Right renal cortex interstitium (tissue), 3 donors: ENCODE measurements around the gene EML6. TPM values are rescaled to one million over a fixed set of nuclear protein-coding genes. Genes with fewer than 3 reads are reported as not detected.

Experiments used
- DNase-seq, 3 donors: peaks; one replicate each; pipeline ENCODE4 v3.0.0-alpha.2; 2013; ENCODE audit warnings: low read depth in 3 of 3, low spot score in 2 of 3
- polyA plus RNA-seq, 3 donors: library from polyadenylated mRNA; unstranded; fragments of 120-200 nt; gene quantifications; one replicate each; pipeline ENCODE4 v1.2.1, GENCODE V29; 2013; ENCODE audit not compliant: insufficient read length in 3 of 3

EML6 gene
- polyA plus RNA-seq, 3 donors: 12.7 to 16.9 (median 13.3) TPM

- DNase-seq: no peak
Observed at GRCh38 chr2:55012672-55013484, 289.4 kb downstream of the EML6 start.

- DNase-seq: no peak
Observed at GRCh38 chr2:55013936-55014335, 290.5 kb downstream of the EML6 start.

- peak in 2 of 3 donors; percentile 47 to 54 for DNase-seq
Observed at GRCh38 chr2:55014962-55015939, 291.8 kb downstream of the EML6 start.

GRCh38 chr2:55017428-55017827 lies 294.0 kb downstream of the EML6 start:
- no peak for DNase-seq

GRCh38 chr2:55017880-55018279 lies 294.4 kb downstream of the EML6 start:
- no peak for DNase-seq

GRCh38 chr2:55018619-55019018 lies 295.2 kb downstream of the EML6 start:
- no peak for DNase-seq

- no peak for DNase-seq
Observed at GRCh38 chr2:55019526-55020258, 296.2 kb downstream of the EML6 start.
